SK-N-MC (cell line): ENCODE data around the gene ACVRL1.

Experiments used
- EZH2 ChIP-seq: fragments of 200-600 bp; sonication (generic); IDR thresholded peaks from one replicate; pipeline ENCODE4 v1.6.1; 2017; ENCODE audit warnings: antibody characterized with exemption
- FOXP2 ChIP-seq: optimal IDR thresholded peaks from 2 replicates; pipeline ENCODE3; 2011; ENCODE audit warnings: mild to moderate bottlenecking, moderate library complexity; ENCODE audit not compliant: insufficient read depth; ENCODE audit errors: extremely low read length, control extremely low read depth
- POLR2AphosphoS5 ChIP-seq: IDR thresholded peaks from 2 replicates; pipeline ENCODE4 v1.6.1; 2012; ENCODE audit warnings: mild to moderate bottlenecking, low read depth, low read length, borderline replicate concordance

- no peak for TF ChIP-seq EZH2
- TF ChIP-seq POLR2AphosphoS5 = no peak
- TF ChIP-seq FOXP2 = no peak
Measured at GRCh38 chr12:51907083-51907855, at the start of gene ACVRL1.
